CD4-positive, alpha-beta T cell treated with Interleukin-10 for 1 hour (primary cell): Measurements from ENCODE around the gene UBE2H.
"Not testable (repeated sequence)": the region's sequence is repeated elsewhere in the genome, so short reads cannot be mapped to it uniquely, and the experiment has no call there.

Source experiments
- DNase-seq: peaks from one replicate; pipeline ENCODE4 v3.0.0-alpha.2; 2020

The UBE2H gene

DNA sequence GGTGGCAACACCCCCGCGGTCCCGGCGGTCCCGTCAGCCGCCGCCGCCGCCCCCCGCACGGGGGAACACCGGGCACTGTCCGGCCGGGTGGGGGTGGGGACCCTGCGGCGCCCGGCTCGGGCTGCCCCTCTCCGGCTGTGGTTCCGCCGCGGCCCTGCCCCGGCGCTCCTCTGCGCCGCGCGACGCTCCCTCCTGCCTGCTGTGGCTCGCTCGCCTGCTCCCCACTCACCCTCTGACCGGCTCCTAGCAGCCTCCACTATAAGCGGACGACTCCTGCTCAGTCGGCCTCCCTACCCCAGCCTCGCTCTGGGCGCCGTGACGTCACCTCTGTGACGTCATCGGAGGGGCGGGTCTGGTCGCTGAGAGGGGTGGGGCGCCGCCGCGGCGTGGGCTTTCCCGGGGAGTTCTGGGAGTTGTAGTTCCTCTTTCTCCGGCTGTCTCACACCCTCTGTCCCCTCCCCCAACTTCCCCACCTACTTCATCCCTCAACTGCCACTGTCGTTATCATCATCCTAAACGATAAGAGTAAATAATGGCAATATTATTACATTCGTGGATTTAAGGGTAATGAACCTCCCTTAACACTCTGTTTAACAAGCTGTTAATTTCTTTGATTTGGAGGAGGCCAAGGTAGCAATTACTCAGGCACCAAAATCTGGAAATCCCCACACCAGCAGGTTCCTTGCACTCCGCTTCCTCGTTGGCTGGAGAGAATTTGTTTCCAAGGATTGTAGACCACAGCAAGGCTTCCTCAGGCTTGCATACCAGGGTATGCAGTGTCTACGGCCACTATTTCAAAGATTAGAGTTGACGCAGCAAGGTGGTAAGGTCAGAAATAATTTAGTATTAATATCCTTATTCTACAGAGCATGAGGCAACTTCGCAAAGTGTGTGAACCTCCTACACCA, at the start of gene UBE2H:
Gene UBE2H (minus strand): TSS at position 308 of the 908 bp plus-strand sequence. CDS start 405 bp downstream, outside the sequence.
- peak; percentile 95 for DNase-seq

DNA sequence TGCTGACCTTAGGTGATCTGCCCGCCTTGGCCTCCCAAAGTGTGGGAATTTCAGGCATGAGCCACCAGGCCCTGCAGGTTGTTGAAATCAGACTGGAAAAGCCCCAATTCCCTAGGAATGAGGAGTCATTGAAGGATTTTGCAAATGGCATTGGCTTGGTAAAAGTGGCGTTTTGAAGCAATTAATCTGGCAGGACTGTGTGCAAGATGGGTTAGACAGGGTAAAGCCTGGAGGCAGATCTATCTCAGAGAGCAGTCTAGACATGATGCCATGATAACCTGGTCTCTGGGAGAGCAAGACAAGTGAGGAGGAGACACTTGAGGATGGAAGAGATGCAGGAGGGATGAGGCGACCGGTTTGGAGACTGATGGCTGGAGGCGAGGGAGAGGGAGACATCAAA, 45.7 kb upstream of the UBE2H start:
- no peak for DNase-seq

DNA sequence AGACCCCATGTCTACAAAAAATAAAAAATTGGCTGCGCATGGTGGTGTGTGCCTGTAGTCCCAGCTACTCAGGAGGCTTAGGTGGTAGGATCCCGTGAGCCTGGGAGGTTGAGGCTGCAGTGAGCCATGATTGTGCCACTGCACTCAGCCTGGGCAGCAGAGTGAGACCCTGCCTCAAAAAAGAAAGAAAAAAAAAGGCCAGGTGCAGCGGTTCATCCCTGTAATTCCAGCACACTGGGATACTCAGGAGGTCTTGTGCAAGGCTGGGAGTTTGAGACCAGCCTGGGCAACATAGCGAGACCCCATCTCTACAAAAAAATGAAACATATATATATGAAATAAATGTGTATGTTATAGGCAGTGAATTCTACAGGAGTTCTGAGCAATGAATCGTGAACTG, 44.5 kb upstream of the UBE2H start:
- DNase-seq: no peak

DNA sequence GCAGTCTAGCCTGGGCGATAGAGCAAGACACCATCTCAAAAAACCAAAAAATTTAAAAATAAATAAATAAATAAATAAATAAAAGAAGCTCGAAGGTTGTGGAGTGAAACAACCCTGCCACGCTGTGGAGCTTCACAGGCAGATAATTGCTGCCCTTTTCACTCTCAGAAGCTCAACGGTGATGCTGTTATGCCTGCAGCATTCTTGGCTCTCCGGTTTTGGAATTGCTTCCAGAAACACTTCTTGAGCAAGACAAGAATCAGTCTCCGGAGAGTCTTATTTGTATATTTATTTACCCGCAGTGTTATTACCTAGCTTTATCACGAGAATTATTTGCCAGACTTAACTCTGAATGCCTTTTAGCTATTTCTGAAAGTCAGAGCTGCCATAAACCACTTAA, 40.5 kb upstream of the UBE2H start:
- DNase-seq: no peak

DNA sequence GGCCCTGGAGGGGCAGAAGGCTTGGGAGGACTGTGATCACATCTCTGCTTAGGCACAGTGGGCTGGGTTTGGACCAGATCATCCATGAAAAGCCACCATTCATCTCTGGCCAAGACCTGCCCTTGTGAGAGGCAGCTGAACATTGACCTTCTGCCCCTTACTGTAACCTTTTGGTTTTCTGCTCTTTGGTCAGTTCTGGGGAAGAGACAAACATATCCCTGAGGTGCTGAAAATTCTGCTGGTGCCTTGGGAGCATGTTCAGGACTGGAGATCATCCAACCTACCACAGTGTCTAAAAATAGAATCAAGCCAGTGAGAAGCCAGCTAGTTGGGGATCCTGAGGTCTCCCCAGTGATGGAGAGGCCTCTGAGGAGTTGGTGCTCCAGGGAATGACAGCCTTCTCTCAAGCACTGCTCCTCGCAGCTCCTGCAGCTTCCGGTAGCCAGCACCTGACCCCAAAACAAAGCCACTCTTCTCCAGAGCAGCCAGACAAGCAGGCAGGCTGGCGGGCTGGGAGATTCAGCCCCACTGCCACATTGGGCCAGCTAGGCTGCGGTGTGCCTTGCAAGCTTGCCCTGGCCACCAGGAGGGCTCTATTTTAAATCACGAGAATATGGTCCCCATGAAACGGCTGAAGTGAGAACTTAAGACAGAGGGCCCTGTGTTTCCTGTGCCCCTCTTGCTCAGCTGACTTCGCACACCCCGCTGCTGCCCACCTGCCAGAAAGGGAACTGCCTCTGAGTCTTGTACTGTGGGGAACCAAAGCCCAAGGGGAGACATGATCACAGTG, 37.8 kb upstream of the UBE2H start:
- no peak for DNase-seq

DNA sequence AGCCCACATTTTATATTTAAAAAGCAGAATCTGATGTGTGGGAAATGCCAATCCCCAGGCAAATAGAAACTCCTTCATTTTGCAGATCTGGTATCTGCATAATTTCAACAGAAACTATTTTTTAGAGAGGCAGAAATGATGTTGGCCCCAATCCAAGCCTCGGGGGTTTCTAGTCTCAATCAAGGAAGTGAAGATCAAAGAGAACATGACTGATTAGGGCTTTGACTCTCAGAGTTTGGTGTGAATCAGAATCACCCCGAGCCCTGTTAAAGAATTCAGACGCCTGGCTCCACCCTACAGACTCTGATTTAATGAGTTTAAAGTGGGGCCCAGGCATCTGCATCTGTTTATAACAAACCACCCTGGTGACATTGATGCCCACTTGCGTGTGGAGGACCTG, 36.7 kb upstream of the UBE2H start:
- peak; percentile 16 for DNase-seq

DNA sequence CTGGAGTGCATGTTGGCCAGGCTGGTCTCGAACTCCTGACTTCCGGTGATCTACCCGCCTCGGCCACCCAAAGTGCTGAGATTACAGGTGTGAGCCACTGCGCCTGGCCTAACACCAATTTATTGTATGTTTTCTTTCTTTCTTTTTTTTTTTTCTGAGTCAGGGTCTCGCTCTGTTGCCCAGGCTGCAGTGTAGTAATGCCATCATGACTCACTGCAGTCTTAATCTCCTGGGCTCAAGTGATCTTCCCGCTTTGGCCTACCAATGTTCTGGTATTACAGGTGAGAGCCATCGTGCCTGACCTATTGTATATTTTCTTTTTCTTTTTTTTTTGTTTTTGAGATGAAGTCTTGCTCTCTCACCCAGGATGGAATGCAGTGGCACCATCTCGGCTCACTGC, 33.8 kb upstream of the UBE2H start:
- no peak for DNase-seq

DNA sequence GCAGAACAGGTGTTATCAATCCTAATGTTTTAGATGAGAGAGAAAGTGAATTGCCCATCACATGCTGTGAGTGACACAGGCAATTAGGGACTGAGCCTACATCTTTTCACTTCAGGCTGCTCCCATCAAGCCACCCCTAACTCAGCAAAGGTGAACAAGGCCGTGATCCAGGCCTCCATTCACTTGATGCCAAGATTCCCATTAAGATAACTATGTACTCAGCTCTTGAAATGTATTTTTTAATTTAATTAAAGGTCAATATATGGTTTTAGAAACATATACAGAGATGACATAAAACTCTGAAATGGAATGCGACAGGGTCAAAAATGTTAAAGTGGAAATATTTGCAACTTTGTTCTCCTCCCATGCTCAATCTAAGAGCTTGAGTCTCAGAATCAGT, 27.9 kb upstream of the UBE2H start:
- no peak for DNase-seq

DNA sequence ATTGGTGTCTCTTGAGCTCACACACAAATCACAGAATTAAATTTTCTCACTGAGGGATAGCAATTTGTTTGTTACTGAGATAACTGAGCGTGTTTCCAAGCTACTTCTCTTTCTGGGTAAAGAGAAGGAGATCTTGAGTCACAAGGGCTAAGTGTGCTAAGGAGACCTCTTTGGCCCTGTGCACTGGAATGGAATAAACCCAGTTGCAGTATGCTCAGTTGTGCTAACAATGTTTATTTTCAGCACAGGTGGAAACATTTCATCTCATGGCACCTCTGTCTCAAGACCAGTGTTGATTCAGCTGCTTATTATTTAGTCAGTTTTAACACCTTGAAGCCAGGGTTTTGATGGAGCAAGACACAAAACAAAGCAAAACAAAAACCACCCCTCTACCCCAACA, 22.5 kb upstream of the UBE2H start:
- no peak for DNase-seq

DNA sequence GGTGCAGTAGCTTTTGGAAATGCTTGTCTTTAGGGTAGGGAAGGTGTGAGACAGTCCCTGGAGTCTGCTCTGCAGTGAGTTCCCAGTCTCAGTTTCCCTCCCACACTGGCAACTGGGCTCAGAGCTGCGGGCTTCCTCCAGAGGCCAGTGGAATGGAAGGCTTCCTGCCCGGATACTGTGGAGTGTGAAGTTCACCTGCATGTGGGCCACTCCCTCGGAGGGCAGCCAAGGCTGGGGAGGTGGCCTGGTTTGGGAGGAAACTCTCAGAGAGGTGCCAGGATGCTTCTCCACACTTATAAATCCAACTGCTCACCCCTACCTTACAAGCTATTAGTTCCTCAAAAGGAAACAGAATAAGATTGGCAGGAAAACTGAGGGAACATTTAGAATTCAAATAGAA, 18.1 kb upstream of the UBE2H start:
- no peak for DNase-seq

DNA sequence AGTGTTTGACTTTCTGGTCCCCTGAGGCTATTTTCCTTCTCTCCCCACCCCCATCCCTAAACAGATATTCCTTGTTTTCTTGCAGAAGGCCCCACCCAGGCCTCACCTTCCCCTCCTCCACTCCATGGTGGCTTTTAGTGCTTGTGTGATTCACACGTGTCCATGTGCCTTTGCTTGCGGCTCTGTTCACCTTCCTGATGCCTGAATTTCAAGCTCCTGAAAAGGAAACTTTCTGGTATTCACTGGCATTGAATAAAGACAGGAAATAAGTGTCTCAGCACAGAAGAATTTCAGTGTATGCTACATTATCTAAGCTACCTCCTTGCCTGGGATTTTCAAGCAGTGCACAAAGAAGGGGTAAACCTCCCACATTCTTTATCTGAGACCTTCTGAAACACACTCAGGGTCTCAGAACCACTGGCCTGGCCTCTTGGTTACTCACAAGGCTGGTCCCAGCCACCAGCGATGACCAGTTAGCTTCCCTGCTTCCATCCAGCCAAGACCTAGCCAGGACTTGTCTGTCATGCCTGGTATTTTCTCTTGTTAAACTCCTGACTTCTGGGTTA, 17.2 kb upstream of the UBE2H start:
- DNase-seq: no peak

DNA sequence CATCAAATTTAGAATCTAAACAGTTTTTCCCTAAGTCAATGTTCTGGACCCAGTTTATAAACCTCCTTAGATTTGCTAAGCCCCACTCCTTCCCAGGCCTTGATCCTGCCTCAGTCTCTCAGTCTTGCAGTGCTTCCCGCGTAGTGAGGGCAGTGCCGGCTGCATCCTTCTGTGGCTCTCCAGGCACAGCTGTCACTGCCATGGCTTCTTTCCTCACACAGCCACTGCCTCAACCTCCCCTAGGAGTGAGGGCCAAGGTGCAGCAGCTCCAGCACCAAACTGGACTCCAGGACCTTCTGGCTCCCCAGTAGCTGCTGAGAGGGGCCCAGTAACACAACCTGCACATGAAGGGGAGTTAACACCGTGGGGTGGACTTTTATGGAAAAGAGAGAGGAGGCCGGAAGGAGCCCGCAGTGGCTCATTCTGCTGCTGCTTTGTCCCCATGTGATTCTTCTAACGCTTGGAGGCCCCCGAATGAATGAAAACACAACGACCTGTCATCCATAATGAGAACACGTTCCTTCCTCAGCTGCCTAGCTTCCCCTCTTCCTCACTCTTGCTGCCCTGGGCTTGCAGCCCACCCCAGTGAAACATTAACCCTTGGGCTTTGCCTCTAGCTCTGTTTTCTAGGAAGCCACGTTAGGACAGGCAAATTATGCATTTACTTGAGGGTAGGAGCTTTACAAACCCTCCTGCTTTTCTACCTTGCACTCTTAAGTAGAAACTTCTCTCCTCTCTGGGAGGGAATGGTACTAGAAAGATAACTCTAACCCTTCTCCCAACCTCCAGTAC, 16.0 kb upstream of the UBE2H start:
- DNase-seq: no peak

DNA sequence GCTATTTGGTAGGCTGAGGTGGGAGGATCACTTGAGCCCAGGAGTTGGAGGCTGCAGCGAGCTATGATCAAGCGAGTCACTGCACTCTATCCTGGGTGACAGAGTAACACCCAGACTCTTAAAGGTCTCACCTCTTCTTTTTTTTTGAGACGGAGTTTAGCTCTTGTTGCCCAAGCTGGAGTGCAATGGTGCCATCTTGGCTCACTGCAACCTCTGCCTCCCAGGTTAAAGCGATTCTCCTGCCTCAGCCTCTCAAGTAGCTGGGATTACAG, 7.4 kb upstream of the UBE2H start:
- not testable (repeated sequence) for DNase-seq

DNA sequence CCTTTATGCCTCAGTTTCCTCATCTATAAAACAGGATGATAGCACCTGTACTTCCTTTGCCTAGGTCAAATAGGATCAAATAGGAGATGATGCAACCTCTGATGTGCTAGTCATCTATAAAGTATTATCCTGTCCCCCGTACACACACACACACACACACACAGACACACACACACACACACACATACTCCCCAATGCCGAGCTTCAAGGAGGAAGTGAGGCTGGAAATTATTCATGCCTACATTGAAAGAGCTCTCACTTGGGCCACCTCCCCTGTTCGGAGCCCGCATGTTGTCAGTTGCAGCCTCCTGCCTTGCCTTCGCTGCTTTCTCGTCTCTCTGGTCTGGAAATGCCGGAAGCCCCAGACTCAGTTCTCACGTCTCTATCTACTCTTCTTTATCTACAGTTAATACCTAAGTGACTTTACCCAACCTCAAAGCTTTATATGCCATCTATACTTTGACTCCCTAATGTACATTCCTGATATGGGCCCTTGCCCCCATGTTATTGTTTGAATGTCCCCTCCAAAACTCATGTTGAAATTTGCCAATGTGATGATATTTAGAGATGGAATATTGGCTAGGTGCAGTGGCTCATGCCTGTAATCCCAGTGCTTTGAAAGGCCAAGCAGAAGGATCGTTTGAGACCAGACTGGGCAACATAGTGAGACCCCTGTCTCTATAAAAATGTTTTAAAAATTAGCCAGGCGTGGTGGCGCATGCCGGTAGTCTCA, 6.9 kb upstream of the UBE2H start:
- no peak for DNase-seq

DNA sequence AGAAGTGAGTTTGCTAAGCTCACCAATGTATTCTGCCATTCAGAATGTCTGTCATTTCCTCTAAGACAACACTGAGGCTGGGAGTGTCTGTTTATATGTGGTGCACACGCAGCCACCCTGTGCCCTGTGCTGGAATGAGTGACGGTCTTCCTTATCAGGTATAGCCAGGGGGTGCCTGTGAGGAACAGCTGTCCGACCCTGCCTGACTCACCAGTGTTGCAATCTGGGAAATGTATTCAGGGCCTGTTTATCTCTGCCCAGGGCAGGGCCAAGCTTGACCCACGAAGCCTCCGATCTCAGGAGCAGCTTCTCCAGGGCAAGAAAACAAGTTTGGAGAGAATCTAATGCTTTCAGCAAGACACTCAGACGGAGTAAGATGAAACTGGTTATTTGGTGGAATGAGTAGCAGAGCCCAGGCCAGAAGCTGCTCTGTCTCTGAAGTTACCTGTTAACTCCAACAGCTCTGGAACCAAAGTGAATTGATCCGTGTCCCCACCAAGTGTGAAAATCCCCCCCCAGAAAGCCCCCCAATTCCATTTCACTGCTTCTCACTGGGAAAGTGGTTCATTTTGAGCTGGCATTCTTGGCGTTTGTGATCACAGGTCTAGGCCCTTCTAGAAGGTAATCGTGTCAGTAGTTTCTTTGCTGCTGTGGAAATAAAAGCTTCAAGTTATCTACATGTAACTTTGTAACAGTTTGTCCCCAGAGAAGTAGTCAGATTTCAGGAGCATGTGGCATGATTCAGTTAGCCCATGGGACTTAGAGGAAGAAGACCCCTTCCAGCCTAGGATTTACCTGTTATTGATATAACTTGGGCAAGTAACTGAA, 6.1 kb upstream of the UBE2H start:
- DNase-seq: no peak

DNA sequence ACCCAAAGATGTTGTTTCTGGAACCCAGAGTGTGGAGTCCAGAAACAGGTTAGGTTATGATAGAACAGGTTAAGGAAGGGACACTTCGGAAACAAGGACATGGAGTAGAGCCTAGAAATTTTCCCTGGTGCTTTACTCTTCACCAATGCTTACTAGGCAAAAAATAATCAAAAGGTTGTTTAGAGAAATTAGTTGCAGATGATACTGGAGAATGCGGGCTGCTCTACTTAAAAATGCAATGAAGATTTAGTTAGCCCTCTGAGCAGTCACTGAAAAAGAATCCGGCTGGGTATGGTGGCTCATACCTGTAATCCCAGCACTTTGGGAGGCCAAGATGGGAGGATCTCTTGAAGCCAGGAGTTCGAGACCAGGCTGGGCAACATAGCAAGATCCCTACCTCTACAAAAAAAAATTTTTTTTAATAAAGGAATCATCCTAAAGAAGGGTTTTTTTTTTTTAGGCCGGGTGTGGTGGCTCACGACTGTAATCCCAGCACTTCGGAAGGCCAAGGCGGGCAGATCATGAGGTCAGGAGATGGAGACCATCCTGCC, 3.3 kb upstream of the UBE2H start:
- DNase-seq: no peak

DNA sequence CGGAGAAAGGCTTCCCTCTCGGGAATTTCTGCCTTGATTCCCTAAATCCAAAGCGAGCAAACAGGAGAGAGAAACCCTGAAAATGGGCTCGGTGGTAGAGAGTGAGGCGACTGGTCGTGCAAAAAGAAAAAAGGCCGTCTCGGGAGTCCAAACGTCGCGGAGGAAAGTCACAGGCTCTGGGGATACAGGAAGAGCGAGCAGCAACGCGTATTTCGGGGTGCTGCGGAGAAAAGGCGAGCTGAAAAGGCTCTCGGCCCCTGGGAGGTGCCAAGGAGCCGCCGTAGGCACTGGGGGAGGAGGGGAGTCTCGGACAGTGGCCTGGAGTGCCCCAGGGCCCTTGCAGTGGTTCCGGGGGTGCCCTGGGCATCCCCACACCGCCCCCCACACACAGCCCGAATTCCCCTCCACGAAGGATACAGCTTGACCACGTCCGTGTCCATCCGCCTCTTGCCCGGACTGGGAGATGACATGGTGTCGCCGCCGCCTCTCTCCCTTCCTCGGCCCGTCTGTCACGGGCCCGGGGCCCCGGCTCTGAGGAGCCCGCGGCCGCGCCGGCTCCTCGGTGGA, 591 bp downstream of the UBE2H start:
- DNase-seq: peak; percentile 39

DNA sequence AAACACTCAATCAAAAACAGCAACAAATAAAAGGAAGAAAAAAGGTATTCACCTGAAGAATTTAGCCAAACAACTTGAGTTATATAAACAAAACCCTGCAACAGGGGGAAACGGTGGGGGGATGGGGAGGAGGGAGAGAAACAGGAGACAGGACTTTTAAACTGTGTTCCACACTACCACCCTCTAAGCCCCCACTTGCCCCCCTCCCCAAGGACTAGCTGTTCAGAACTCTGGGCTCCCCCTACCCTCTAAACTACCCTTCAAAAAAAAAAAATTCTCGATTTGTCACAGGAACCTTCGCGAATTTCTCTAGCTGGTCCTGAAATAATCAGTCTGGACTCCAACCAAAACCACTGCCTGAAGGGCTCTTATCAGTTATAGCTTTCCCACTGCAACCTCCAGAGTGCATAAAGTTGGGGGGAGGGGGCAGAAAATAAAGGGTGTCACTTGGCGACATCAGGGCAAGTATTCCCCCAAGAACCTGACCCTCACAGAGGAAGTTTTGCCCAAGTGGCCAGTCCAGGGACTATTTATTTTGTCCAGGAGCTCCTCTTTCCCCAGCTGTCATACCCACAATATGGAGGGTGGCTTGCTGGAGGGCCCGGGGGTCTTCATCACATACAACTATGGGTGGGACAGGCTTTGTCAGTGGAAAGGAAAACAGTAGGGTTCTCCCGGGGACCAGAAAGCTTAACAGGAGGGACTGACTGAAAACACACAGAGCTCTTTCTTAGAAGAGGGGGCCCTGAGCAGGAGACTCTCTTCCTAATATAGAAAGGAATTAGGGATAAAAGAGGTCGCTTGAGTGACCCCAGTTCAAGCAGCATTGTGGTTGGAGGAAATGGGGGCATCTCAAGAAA, 1.3 kb downstream of the UBE2H start:
- peak; percentile 31 for DNase-seq

DNA sequence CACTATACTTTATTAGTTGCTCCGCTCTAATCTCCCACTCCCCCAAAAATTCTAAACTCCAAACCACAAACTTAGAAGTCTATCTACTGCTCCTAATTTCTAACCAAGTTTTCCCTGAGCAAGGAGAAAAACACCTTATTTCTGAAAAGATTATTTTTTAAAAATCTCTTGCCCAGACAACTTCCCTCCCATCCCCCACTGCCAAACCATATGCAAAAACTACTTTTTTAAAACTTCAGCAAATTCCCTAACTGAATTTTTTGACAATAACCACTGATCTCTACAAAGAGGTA, 1.9 kb downstream of the UBE2H start:
- DNase-seq: no peak
